IPS DF 6.9 (cell line): ENCODE results near the gene PIK3CA.
"Not testable (repeated sequence)": the region's sequence is repeated elsewhere in the genome, so short reads cannot be mapped to it uniquely, and the experiment has no call there.

Experiments
- DNase-seq: peaks from one replicate; pipeline ENCODE4 v3.0.0-alpha.2; 2013; ENCODE audit warnings: low read depth, low spot score
- H3K27ac ChIP-seq: one replicate; pipeline ENCODE4 v1.5.1; 2013; ENCODE audit warnings: low read length, control low read depth
- H3K27me3 ChIP-seq: 2 replicates; pipeline ENCODE4 v1.6.1; 2013; ENCODE audit warnings: mild to moderate bottlenecking, low read length; ENCODE audit not compliant: control insufficient read depth, insufficient read depth
- H3K36me3 ChIP-seq: 2 replicates; pipeline ENCODE4 v1.6.1; 2013; ENCODE audit warnings: low read length; ENCODE audit not compliant: control insufficient read depth, insufficient read depth
- H3K4me1 ChIP-seq: 2 replicates; pipeline ENCODE4 v1.6.1; 2013; ENCODE audit warnings: low read length; ENCODE audit not compliant: control insufficient read depth, insufficient read depth
- H3K4me3 ChIP-seq: 2 replicates; pipeline ENCODE4 v1.5.1; 2013; ENCODE audit warnings: mild to moderate bottlenecking, low read length
- H3K9me3 ChIP-seq: 2 replicates; pipeline ENCODE4 v1.6.1; 2013; ENCODE audit warnings: low read length, inconsistent platforms; ENCODE audit not compliant: control insufficient read depth, insufficient read depth
- WGBS: extraction: QIAGEN DNeasy Blood & Tissue Kit; methylation state at CpG from one replicate; pipeline ENCODE4 v1.1.7; 2013; ENCODE audit warnings: mixed read lengths, missing lambda C conversion rate; ENCODE audit not compliant: insufficient read length, insufficient coverage; 5-methylcytosine and 5-hydroxymethylcytosine counted together

Gene PIK3CA

DNA sequence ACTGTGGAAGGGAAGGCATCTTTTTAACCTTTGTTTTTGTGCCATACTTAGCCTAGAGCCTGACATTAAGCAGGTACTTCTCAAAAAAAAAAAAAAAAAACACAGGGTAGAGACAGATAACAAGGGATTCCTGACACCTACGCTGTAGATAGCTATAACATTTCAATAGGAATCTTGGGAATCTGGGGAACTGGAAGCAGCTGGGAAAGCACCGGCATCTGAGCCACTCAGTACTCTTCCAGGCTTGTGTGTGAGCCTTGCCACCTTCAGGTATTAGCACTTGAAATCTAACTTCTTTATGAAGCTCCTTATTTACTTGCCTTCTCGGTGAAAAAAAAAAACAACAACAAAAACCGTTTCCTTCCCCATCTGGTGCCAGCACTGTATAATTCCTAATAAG is 46.8 kb downstream of the PIK3CA start:
- WGBS, result no CpG with 5 or more reads among the region's 4 CpGs
- H3K4me1 ChIP-seq, result peaks cover 2% of the 10 kb centered on the region; the same call in 1 of the 2 replicates
- no peaks in the 10 kb centered on the region for H3K36me3 ChIP-seq
- no peak overlapping the region for H3K27ac ChIP-seq
- H3K27me3 ChIP-seq, result no peaks in the 10 kb centered on the region
- no peaks in the 10 kb centered on the region for H3K9me3 ChIP-seq
- no peak overlapping the region for H3K4me3 ChIP-seq
- no peak for DNase-seq

GRCh38 chr3:179196098-179196497 is 47.9 kb downstream of the PIK3CA start:
- Histone ChIP-seq H3K36me3 (no peaks in the 10 kb centered on the region), H3K4me1 (peaks cover 2% of the 10 kb centered on the region; the same call in 1 of the 2 replicates), H3K27me3 (no peaks in the 10 kb centered on the region), H3K9me3 (no peaks in the 10 kb centered on the region), H3K27ac (no peak overlapping the region), H3K4me3 (no peak overlapping the region)
- no CpG with 5 or more reads among the region's 1 CpG for WGBS
- no peak for DNase-seq

- no peaks in the 10 kb centered on the region for H3K27me3 ChIP-seq
- H3K4me1 ChIP-seq, result peaks cover 2% of the 10 kb centered on the region; the same call in 1 of the 2 replicates
- no peak overlapping the region for H3K4me3 ChIP-seq
- WGBS, result 100% methylated on average over 1 of the region's 4 CpGs
- no peaks in the 10 kb centered on the region for H3K9me3 ChIP-seq
- no peaks in the 10 kb centered on the region for H3K36me3 ChIP-seq
- DNase-seq, result no peak
- no peak overlapping the region for H3K27ac ChIP-seq
Observed at GRCh38 chr3:179196700-179197099, 48.5 kb downstream of the PIK3CA start.

DNA sequence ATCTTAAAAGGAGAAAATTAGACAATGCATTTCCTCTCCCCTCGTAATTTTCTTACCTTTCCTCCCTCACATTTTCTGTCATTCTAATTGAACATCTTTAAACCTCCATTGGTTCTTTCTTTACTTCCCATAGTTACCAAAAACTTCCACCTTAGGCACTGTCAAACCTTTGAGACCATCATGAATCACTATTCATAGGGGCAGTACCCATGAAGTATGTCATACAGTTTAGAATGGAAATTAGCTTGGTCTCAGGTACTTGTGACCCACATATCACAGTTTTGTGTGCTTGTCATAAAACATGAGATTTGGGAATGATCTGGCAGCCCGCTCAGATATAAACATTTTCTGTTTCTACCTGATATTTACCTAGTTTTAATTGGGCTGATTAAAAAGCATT is 52.6 kb downstream of the PIK3CA start:
- H3K9me3 ChIP-seq, result no peaks in the 10 kb centered on the region
- WGBS, result 100% methylated on average over 1 of the region's 2 CpGs
- no peak overlapping the region for H3K4me3 ChIP-seq
- no peaks in the 10 kb centered on the region for H3K36me3 ChIP-seq
- peaks cover 2% of the 10 kb centered on the region; the same call in 1 of the 2 replicates for H3K4me1 ChIP-seq
- H3K27ac ChIP-seq, result no peak overlapping the region
- no peaks in the 10 kb centered on the region for H3K27me3 ChIP-seq
- no peak for DNase-seq

DNA sequence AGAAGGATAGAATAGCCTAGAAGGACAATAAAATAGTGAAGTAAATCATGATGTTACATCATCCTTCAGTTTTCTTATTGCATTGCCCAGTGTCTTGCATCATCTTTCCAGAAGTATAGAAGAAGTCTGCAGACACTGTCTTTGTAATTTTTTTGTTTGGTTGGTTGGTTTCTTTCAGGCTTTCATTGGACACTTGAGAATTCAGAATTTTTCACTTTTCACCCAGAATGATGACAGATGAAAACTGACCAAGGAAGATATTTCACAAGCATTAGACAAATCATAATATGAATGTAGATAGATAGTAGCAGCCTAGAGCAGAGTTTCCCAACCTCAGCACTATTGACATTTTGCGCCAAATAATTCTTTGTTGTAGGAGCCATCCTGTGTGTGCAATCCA is 67.4 kb downstream of the PIK3CA start:
- H3K4me3 ChIP-seq, H3K27ac ChIP-seq, H3K4me1 ChIP-seq, DNase-seq, H3K27me3 ChIP-seq, H3K36me3 ChIP-seq, H3K9me3 ChIP-seq: not testable (repeated sequence)
- WGBS, result no CpG with 5 or more reads among the region's 1 CpG

DNA sequence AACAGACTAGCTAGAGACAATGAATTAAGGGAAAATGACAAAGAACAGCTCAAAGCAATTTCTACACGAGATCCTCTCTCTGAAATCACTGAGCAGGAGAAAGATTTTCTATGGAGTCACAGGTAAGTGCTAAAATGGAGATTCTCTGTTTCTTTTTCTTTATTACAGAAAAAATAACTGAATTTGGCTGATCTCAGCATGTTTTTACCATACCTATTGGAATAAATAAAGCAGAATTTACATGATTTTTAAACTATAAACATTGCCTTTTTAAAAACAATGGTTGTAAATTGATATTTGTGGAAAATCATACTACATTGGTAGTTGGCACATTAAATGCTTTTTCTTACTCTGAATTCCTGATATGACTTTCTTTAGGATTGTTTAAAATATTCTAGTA is 70.1 kb downstream of the PIK3CA start:
- WGBS, result no CpG with 5 or more reads among the region's 1 CpG
- H3K4me1 ChIP-seq, H3K4me3 ChIP-seq, DNase-seq, H3K9me3 ChIP-seq, H3K36me3 ChIP-seq, H3K27ac ChIP-seq, H3K27me3 ChIP-seq: not testable (repeated sequence)

DNA sequence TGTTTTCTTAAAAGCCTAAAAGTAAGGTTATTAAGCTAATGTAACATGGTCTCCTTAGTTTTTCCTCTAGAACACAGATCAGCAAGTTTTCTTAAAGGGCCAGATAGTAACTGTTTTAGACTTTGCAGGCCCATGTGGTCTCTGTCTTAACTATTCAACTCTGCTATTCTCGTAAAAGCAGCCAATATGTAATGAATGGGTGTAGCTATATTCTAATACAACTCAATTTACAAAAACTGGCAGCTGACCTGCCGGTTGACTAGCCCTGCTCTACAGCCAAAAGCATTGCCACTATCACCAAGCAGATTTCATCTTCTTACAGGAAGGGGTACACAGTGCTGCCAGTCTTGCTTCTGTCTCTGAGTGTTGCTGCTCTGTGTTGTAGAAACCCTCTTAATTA is 75.4 kb downstream of the PIK3CA start:
- Histone ChIP-seq H3K4me3 (no peak overlapping the region), H3K27ac (no peak overlapping the region), H3K4me1 (no peaks in the 10 kb centered on the region), H3K36me3 (no peaks in the 10 kb centered on the region), H3K27me3 (no peaks in the 10 kb centered on the region), H3K9me3 (no peaks in the 10 kb centered on the region)
- DNase-seq, result no peak
- no CpG with 5 or more reads among the region's 2 CpGs for WGBS

DNA sequence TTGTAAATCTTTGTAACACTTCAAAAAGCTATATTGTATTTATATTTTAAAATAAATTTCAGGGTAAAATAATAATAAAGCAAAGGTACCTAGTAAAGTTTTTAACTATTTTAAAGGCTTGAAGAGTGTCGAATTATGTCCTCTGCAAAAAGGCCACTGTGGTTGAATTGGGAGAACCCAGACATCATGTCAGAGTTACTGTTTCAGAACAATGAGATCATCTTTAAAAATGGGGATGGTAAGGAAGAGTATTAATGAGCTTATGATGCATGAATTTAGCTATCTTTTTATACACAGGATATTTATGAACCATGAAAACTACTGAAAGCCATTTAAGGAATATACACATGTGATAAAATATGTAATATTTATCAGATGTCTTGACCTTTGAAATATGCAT is 76.4 kb downstream of the PIK3CA start:
- Histone ChIP-seq H3K27ac (no peak overlapping the region), H3K27me3 (no peaks in the 10 kb centered on the region), H3K4me3 (no peak overlapping the region), H3K36me3 (no peaks in the 10 kb centered on the region), H3K9me3 (no peaks in the 10 kb centered on the region), H3K4me1 (no peaks in the 10 kb centered on the region)
- DNase-seq, result no peak
- WGBS, result no CpG with 5 or more reads among the region's 1 CpG

GRCh38 chr3:179227349-179227748 is 79.2 kb downstream of the PIK3CA start:
- Histone ChIP-seq H3K4me3 (no peak overlapping the region), H3K4me1 (no peaks in the 10 kb centered on the region), H3K27ac (no peak overlapping the region), H3K36me3 (no peaks in the 10 kb centered on the region), H3K27me3 (no peaks in the 10 kb centered on the region), H3K9me3 (no peaks in the 10 kb centered on the region)
- DNase-seq, result no peak
- WGBS, result 100% methylated on average over 2 of the region's 3 CpGs

DNA sequence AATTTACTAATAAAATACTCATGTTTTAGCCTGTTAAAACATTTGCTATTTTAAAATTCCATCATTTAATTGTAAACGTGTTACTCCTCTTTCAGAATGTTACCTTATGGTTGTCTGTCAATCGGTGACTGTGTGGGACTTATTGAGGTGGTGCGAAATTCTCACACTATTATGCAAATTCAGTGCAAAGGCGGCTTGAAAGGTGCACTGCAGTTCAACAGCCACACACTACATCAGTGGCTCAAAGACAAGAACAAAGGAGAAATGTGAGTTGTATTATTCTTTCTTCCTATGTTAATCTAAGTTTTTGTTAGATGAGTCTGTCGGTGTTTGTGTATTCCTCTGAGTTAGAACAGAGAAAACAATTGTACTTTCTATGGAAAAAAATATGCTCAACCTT is 81.0 kb downstream of the PIK3CA start:
- no CpG with 5 or more reads among the region's 5 CpGs for WGBS
- Histone ChIP-seq H3K4me3 (no peak overlapping the region), H3K36me3 (no peaks in the 10 kb centered on the region), H3K27me3 (no peaks in the 10 kb centered on the region), H3K27ac (no peak overlapping the region), H3K9me3 (no peaks in the 10 kb centered on the region), H3K4me1 (no peaks in the 10 kb centered on the region)
- DNase-seq, result no peak

DNA sequence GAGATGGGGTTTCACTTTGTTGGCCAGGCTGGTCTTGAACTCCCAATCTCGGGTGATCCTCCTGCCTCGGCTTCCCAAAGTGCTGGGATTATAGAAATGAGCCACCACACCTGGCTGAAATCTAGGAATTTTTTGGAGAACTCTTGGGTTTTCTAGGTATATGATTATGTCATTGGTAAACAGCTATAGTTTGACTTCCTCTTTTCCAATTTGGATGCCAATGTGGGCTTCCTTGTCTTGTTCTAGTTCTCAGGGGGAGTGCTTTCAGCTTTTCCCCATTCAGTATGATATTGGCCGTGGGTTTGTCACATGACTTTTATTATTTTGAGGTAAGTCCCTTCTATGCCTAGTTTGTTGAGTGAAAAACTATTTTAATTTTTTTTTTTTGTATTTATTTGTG is 84.9 kb downstream of the PIK3CA start:
- no CpG with 5 or more reads among the region's 3 CpGs for WGBS
- no peaks in the 10 kb centered on the region for H3K9me3 ChIP-seq
- H3K36me3 ChIP-seq, result no peaks in the 10 kb centered on the region
- no peaks in the 10 kb centered on the region for H3K4me1 ChIP-seq
- H3K27me3 ChIP-seq, result no peaks in the 10 kb centered on the region
- H3K27ac ChIP-seq, result no peak overlapping the region
- no peak for DNase-seq
- H3K4me3 ChIP-seq, result no peak overlapping the region
